GM12891 (cell line): Measurements from ENCODE around the gene SH3BGRL2.
"Not testable (repeated sequence)": the region's sequence is repeated elsewhere in the genome, so short reads cannot be mapped to it uniquely, and the experiment has no call there.

Experiments
- DNase-seq: peaks from one replicate; pipeline ENCODE4 v3.0.0; 2011; ENCODE audit warnings: low spot score; ENCODE audit not compliant: insufficient read length
- FAIRE-seq: peaks from 2 replicates; lab custom pipeline; 2011; peaks lifted over from hg19 to GRCh38; lab: Jason Lieb, UNC
- PAX5 ChIP-seq: IDR thresholded peaks from 2 replicates; pipeline ENCODE4 v1.6.1; 2011; ENCODE audit warnings: low read length, moderate library complexity, mild to moderate bottlenecking; ENCODE audit not compliant: insufficient read depth, severe bottlenecking
- POLR2A ChIP-seq: IDR thresholded peaks from 2 replicates; pipeline ENCODE4 v1.6.1; 2011; ENCODE audit warnings: low read depth, low read length, control low read depth
- POLR2AphosphoS5 ChIP-seq: IDR thresholded peaks from 2 replicates; pipeline ENCODE4 v1.6.1; 2011; ENCODE audit warnings: low read depth, low read length, control low read depth
- POU2F2 ChIP-seq: IDR thresholded peaks from 2 replicates; pipeline ENCODE4 v1.6.1; 2011; ENCODE audit warnings: low read depth, mild to moderate bottlenecking, control low read depth, low read length, moderate library complexity
- SPI1 ChIP-seq: IDR thresholded peaks from 2 replicates; pipeline ENCODE4 v1.6.1; 2011; ENCODE audit warnings: low read depth, low read length, control low read depth
- TAF1 ChIP-seq: IDR thresholded peaks from 2 replicates; pipeline ENCODE4 v1.6.1; 2011; ENCODE audit warnings: low read depth, low read length, control low read depth

Gene SH3BGRL2

GRCh38 chr6:79646561-79646960 lies 15.4 kb downstream of the SH3BGRL2 start:
- FAIRE-seq = no peak

GRCh38 chr6:79647741-79648140 lies 16.6 kb downstream of the SH3BGRL2 start:
- TF ChIP-seq POLR2A (no peak), SPI1 (no peak), TAF1 (no peak), POLR2AphosphoS5 (no peak), POU2F2 (no peak), PAX5 (no peak)

More at GRCh38 chr6:79646561-79646960, 15.4 kb downstream of the SH3BGRL2 start:
- DNase-seq = no peak
- TF ChIP-seq PAX5 (no peak), POLR2AphosphoS5 (no peak), POU2F2 (no peak), POLR2A (no peak), SPI1 (no peak)

GRCh38 chr6:79648328-79648727 lies 17.2 kb downstream of the SH3BGRL2 start:
- no peak for TF ChIP-seq POU2F2
- TF ChIP-seq POLR2AphosphoS5 = no peak
- no peak for TF ChIP-seq TAF1
- TF ChIP-seq SPI1 = no peak
- TF ChIP-seq POLR2A = no peak
- no peak for TF ChIP-seq PAX5
- FAIRE-seq (no peak), DNase-seq (no peak)

More at GRCh38 chr6:79647741-79648140, 16.6 kb downstream of the SH3BGRL2 start:
- FAIRE-seq (no peak), DNase-seq (no peak)

- FAIRE-seq (no peak), DNase-seq (no peak)
- TF ChIP-seq PAX5 (no peak), POU2F2 (no peak), POLR2AphosphoS5 (no peak), TAF1 (no peak), SPI1 (no peak), POLR2A (no peak)
Measured at GRCh38 chr6:79649016-79649415, 17.9 kb downstream of the SH3BGRL2 start.

- DNase-seq (no peak), FAIRE-seq (no peak)
- no peak for TF ChIP-seq SPI1
- TF ChIP-seq PAX5 = no peak
- no peak for TF ChIP-seq POU2F2
- TF ChIP-seq POLR2A = no peak
- no peak for TF ChIP-seq POLR2AphosphoS5
- no peak for TF ChIP-seq TAF1
Measured at GRCh38 chr6:79650950-79651349, 19.8 kb downstream of the SH3BGRL2 start.

GRCh38 chr6:79656134-79656533 lies 25.0 kb downstream of the SH3BGRL2 start:
- FAIRE-seq (no peak), DNase-seq (no peak)
- no peak for TF ChIP-seq POLR2AphosphoS5
- TF ChIP-seq PAX5 = no peak
- TF ChIP-seq POU2F2 = no peak
- TF ChIP-seq POLR2A = no peak
- no peak for TF ChIP-seq TAF1
- TF ChIP-seq SPI1 = no peak

GRCh38 chr6:79657238-79657637 lies 26.1 kb downstream of the SH3BGRL2 start:
- FAIRE-seq (no peak), DNase-seq (no peak)
- no peak for TF ChIP-seq POLR2A
- no peak for TF ChIP-seq TAF1
- TF ChIP-seq POU2F2 = no peak
- no peak for TF ChIP-seq SPI1
- no peak for TF ChIP-seq PAX5
- no peak for TF ChIP-seq POLR2AphosphoS5

- FAIRE-seq, DNase-seq: not testable (repeated sequence)
Measured at GRCh38 chr6:79663655-79664054, 32.5 kb downstream of the SH3BGRL2 start.

GRCh38 chr6:79665725-79666551 lies 34.8 kb downstream of the SH3BGRL2 start:
- TF ChIP-seq POU2F2 (no peak), PAX5 (no peak), SPI1 (no peak), TAF1 (no peak), POLR2A (no peak), POLR2AphosphoS5 (no peak)
- FAIRE-seq = no peak
- DNase-seq = no peak

GRCh38 chr6:79666634-79667033 lies 35.5 kb downstream of the SH3BGRL2 start:
- FAIRE-seq (no peak), DNase-seq (no peak)
- TF ChIP-seq TAF1 (no peak), SPI1 (no peak), POLR2AphosphoS5 (no peak), POU2F2 (no peak), PAX5 (no peak), POLR2A (no peak)

GRCh38 chr6:79668381-79668780 lies 37.3 kb downstream of the SH3BGRL2 start:
- FAIRE-seq (no peak), DNase-seq (no peak)
- no peak for TF ChIP-seq POLR2A
- TF ChIP-seq PAX5 = no peak
- TF ChIP-seq TAF1 = no peak
- no peak for TF ChIP-seq SPI1
- TF ChIP-seq POLR2AphosphoS5 = no peak
- no peak for TF ChIP-seq POU2F2
